ENCODE data around the gene NSA2.
"Not testable (repeated sequence)": the region's sequence is repeated elsewhere in the genome, so short reads cannot be mapped to it uniquely, and the experiment has no call there.

The NSA2 gene

GRCh38 chr5:74778609-74779008, 11.6 kb downstream of the NSA2 start:
- H3K36me3 ChIP-seq (ENCODE audit: insufficient read depth, low read length) = peaks cover 21% of the 10 kb centered on the region
- H3K4me1 ChIP-seq (ENCODE audit: insufficient read depth, low read length) = no peaks in the 10 kb centered on the region
- no peak overlapping the region for H3K9ac ChIP-seq (ENCODE audit: low read depth, low read length)
- H3K9me3 ChIP-seq (ENCODE audit: control insufficient read depth, insufficient read depth, low read length) = no peaks in the 10 kb centered on the region

GRCh38 chr5:74786851-74787250, 19.8 kb downstream of the NSA2 start:
- no peak overlapping the region for H3K9ac ChIP-seq (ENCODE audit: low read depth, low read length)
- H3K36me3 ChIP-seq (ENCODE audit: insufficient read depth, low read length) = peaks cover 45% of the 10 kb centered on the region
- H3K4me1 ChIP-seq (ENCODE audit: insufficient read depth, low read length) = no peaks in the 10 kb centered on the region
- no peaks in the 10 kb centered on the region for H3K9me3 ChIP-seq (ENCODE audit: control insufficient read depth, insufficient read depth, low read length)

GRCh38 chr5:74787424-74787823, 20.4 kb downstream of the NSA2 start:
- H3K9me3 ChIP-seq (ENCODE audit: control insufficient read depth, insufficient read depth, low read length) = no peaks in the 10 kb centered on the region
- H3K9ac ChIP-seq (ENCODE audit: low read depth, low read length) = no peak overlapping the region
- H3K36me3 ChIP-seq (ENCODE audit: insufficient read depth, low read length) = peaks cover 48% of the 10 kb centered on the region
- H3K4me1 ChIP-seq (ENCODE audit: insufficient read depth, low read length) = no peaks in the 10 kb centered on the region

GRCh38 chr5:74791669-74792068, 24.6 kb downstream of the NSA2 start:
- peaks cover 43% of the 10 kb centered on the region for H3K36me3 ChIP-seq (ENCODE audit: insufficient read depth, low read length)
- not testable (repeated sequence) for H3K4me1 ChIP-seq (ENCODE audit: insufficient read depth, low read length); H3K9ac ChIP-seq (ENCODE audit: low read depth, low read length); H3K9me3 ChIP-seq (ENCODE audit: control insufficient read depth, insufficient read depth, low read length)

- no peak overlapping the region for H3K9ac ChIP-seq (ENCODE audit: low read depth, low read length)
- no peaks in the 10 kb centered on the region for H3K9me3 ChIP-seq (ENCODE audit: control insufficient read depth, insufficient read depth, low read length)
- H3K36me3 ChIP-seq (ENCODE audit: insufficient read depth, low read length) = peaks cover 25% of the 10 kb centered on the region
- H3K4me1 ChIP-seq (ENCODE audit: insufficient read depth, low read length) = no peaks in the 10 kb centered on the region
Measured at GRCh38 chr5:74798977-74799911, 32.2 kb downstream of the NSA2 start.

GRCh38 chr5:74801197-74801596, 34.1 kb downstream of the NSA2 start:
- H3K9ac ChIP-seq (ENCODE audit: low read depth, low read length) = no peak overlapping the region
- peaks cover 29% of the 10 kb centered on the region for H3K36me3 ChIP-seq (ENCODE audit: insufficient read depth, low read length)
- no peaks in the 10 kb centered on the region for H3K9me3 ChIP-seq (ENCODE audit: control insufficient read depth, insufficient read depth, low read length)
- no peaks in the 10 kb centered on the region for H3K4me1 ChIP-seq (ENCODE audit: insufficient read depth, low read length)

- Histone ChIP-seq H3K9ac (ENCODE audit: low read depth, low read length) (no peak overlapping the region), H3K4me1 (ENCODE audit: insufficient read depth, low read length) (no peaks in the 10 kb centered on the region), H3K9me3 (ENCODE audit: control insufficient read depth, insufficient read depth, low read length) (no peaks in the 10 kb centered on the region), H3K36me3 (ENCODE audit: insufficient read depth, low read length) (peaks cover 29% of the 10 kb centered on the region)
Measured at GRCh38 chr5:74801941-74802340, 34.9 kb downstream of the NSA2 start.

GRCh38 chr5:74810915-74811314, 43.9 kb downstream of the NSA2 start:
- Histone ChIP-seq H3K9me3 (ENCODE audit: control insufficient read depth, insufficient read depth, low read length) (no peaks in the 10 kb centered on the region), H3K9ac (ENCODE audit: low read depth, low read length) (no peak overlapping the region), H3K4me1 (ENCODE audit: insufficient read depth, low read length) (peaks cover 6% of the 10 kb centered on the region), H3K36me3 (ENCODE audit: insufficient read depth, low read length) (peaks cover 3% of the 10 kb centered on the region; the same call in 1 of the 2 replicates)

- Histone ChIP-seq H3K36me3 (ENCODE audit: insufficient read depth, low read length) (no peaks in the 10 kb centered on the region; the same call in 1 of the 2 replicates), H3K9me3 (ENCODE audit: control insufficient read depth, insufficient read depth, low read length) (no peaks in the 10 kb centered on the region), H3K4me1 (ENCODE audit: insufficient read depth, low read length) (peaks cover 48% of the 10 kb centered on the region), H3K9ac (ENCODE audit: low read depth, low read length) (no peak overlapping the region)
Measured at GRCh38 chr5:74816875-74817274, 49.8 kb downstream of the NSA2 start.

GRCh38 chr5:74822288-74822687, 55.2 kb downstream of the NSA2 start:
- H3K9ac ChIP-seq (ENCODE audit: low read depth, low read length) = no peak overlapping the region
- H3K4me1 ChIP-seq (ENCODE audit: insufficient read depth, low read length) = peaks cover 56% of the 10 kb centered on the region
- peaks cover 3% of the 10 kb centered on the region; the same call in 1 of the 2 replicates for H3K36me3 ChIP-seq (ENCODE audit: insufficient read depth, low read length)
- no peaks in the 10 kb centered on the region for H3K9me3 ChIP-seq (ENCODE audit: control insufficient read depth, insufficient read depth, low read length)

GRCh38 chr5:74829413-74829812, 62.4 kb downstream of the NSA2 start:
- Histone ChIP-seq H3K4me1 (ENCODE audit: insufficient read depth, low read length) (peaks cover 8% of the 10 kb centered on the region; the same call in 1 of the 2 replicates), H3K36me3 (ENCODE audit: insufficient read depth, low read length) (peaks cover 12% of the 10 kb centered on the region; the same call in 1 of the 2 replicates), H3K9me3 (ENCODE audit: control insufficient read depth, insufficient read depth, low read length) (no peaks in the 10 kb centered on the region), H3K9ac (ENCODE audit: low read depth, low read length) (no peak overlapping the region)

All from ES-I3 (cell line).